ENCODE data around the gene MUS81.

Gene MUS81

DNA sequence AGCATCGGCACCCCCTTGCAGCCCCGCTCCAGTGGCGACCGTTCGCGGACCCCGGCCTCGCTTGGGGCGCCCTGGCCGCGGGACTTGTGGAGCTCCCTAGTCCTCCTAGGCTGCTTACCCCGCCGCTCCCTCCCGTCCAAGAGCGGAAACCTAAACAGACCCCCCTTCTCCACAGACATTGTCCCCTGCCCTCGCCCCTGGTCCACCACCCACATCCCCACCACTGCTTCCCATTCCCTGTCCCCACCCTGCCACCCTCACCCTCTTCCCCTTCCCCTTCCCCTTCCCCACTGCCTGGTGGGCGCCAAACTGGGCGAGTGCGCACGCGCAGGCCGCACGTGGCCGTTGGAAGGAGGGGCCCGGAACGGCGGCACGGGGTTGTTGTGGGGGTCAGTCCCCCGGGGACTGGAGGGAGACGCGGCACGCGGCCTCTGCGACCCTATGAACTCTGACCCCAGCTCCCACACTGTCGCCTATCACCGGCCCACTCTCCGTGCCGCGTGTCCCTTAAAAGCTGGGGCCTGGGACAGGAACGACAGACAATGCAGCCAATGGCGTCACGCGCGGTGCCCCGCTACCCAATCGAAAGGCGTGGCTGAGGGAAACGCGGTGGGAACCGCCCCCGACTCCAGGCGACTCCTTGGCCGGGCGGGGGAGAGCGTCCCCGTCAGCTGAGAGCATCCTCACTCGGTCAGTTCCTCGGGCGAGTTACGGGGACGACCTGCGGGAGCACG, 26.8 kb upstream of the MUS81 start, which contains the start of gene SNX32:
Gene SNX32, plus strand, starts transcription at position 667 of the 734 bp plus-strand sequence. CDS start 103 bp downstream, outside the sequence.
- TF ChIP-seq GATA2 (IDR thresholded peaks at IDR 0.05; ENCODE audit: low read depth, low read length) (no peak), GATA3 (IDR thresholded peaks at IDR 0.05; ENCODE audit: low read depth, low read length) (no peak)

DNA sequence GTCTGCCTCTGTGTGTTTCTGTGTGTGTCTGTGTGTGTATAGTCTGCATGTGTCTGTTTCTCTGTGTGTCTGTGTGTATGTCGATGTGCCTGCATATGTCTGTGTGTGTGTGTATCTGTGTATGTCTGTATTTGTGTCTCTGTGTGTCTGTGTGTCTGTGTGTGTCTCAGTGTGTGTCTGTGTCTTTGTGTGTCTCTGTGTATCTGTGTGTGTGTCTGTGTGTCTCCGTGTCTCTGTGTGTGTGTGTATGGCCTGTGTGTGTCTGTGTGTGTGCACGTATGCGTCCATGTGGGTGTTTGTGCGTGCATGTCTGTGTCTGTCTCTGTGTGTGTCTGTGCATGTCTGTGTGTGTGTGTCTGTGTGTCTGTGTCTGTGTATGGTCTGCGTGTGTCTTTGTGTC, 26.0 kb upstream of the MUS81 start:
- TF ChIP-seq GATA2 (IDR thresholded peaks at IDR 0.05; ENCODE audit: low read depth, low read length) (no peak), GATA3 (IDR thresholded peaks at IDR 0.05; ENCODE audit: low read depth, low read length) (no peak)

DNA sequence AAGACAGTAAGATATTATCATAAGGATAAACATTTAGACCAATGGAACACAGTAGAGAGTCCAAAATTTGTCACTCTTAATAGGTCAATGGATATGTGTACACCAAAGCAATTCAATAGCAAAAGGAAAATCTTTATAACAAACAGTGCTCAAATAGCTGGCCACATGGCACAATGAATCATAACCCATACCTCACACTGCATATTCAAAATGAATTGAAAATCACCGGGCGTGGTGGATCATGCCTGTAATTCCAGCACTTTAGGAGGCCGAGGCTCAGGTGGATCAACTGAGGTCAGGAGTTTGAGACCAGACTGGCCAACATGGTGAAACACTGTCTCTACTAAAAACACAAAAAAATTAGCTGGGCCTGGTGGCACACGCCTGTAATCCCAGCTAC, 18.1 kb upstream of the MUS81 start:
- TF ChIP-seq GATA3 (IDR thresholded peaks at IDR 0.05; ENCODE audit: low read depth, low read length) = no peak
- TF ChIP-seq GATA2 (IDR thresholded peaks at IDR 0.05; ENCODE audit: low read depth, low read length) = no peak

DNA sequence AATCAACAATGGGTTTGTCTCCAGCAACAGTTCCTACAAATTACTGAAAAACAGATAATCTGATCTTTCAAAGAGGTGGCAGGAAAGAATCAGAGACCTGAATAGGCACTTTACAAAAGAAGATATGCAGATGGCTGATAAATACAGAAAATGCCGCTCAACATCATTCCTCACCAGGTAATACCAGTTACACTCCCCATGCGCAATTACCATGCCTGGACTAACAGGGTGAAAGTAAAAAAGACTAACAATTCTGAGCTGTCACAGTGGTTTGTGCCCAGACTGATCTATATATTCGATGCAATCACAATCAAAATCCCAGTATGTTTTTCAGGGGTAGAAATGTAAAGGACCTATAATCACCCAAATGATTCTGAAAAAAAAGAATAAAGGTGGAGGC, 16.4 kb upstream of the MUS81 start:
- TF ChIP-seq GATA3 (IDR thresholded peaks at IDR 0.05; ENCODE audit: low read depth, low read length) = no peak
- TF ChIP-seq GATA2 (IDR thresholded peaks at IDR 0.05; ENCODE audit: low read depth, low read length) = no peak

DNA sequence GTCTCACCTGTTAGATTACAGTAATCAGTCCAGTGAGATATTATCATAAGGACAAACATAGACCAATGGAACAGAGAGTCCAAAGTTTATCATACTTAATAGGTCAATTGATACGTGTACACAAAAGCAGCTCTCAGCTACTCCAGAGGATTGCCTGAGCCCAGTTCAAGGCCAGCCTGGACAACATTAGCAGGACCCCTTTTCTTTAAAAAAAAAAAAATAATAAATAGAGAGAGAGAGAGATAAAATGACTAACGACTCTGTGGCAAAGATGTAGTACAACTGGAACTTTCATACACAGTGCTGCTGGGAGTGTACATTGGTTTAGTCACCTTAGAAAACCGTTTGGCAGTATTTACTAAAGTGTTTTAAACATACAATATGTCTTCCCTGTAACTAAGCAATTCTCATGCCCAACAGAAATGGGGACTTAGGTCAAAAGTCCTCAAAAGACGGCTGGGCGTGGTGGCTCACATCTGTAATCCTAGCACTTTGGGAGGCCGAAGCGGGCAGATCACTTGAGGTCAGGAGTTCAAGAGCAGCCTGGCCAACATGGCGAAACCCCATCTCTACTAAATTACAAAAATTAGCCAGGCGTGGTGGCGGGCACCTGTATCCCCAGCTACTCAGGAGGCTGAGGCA, 15.9 kb upstream of the MUS81 start:
- TF ChIP-seq GATA3 (IDR thresholded peaks at IDR 0.05; ENCODE audit: low read depth, low read length) (no peak), GATA2 (IDR thresholded peaks at IDR 0.05; ENCODE audit: low read depth, low read length) (no peak)

DNA sequence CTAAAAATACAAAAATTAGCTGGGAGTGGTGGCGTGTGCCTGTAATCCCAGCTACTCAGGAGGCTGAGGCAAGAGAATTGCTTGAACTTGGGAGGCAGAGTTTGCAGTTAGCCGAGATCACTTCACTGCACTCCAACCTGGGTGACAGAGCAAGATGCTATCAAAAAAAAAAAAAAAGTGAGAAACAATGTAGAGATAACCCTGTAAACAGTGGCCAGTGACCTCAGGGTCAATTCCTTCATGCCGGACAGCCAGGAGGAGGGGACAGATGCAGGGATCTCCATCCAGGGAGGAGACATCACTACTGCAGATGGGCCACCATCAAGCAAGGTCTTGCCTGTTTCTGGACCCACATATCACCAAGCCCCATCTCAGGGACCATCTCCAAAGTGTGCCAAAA, 12.5 kb upstream of the MUS81 start:
- TF ChIP-seq GATA3 (IDR thresholded peaks at IDR 0.05; ENCODE audit: low read depth, low read length) (no peak), GATA2 (IDR thresholded peaks at IDR 0.05; ENCODE audit: low read depth, low read length) (no peak)

DNA sequence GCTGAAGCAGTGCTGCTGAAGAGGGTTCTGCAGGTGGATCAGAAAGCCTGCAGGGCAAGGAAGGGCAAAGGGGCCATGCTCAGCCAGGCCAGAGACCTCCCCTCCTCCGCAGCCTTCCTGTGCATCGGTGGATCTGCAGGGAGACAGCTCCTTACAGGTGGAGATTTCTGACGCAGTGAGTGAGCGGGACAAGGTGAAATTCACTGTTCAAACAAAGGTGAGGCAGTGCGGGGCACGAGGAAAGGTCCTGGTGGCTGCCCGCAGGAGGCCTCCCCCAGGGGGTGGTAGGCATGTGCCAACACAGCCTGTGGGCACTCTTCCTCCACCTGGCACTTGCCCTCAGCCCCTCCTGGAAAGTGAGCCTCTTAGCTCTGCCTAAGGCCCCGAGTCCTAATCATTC, 10.9 kb upstream of the MUS81 start:
- TF ChIP-seq GATA2 (IDR thresholded peaks at IDR 0.05; ENCODE audit: low read depth, low read length) (no peak), GATA3 (IDR thresholded peaks at IDR 0.05; ENCODE audit: low read depth, low read length) (no peak)

DNA sequence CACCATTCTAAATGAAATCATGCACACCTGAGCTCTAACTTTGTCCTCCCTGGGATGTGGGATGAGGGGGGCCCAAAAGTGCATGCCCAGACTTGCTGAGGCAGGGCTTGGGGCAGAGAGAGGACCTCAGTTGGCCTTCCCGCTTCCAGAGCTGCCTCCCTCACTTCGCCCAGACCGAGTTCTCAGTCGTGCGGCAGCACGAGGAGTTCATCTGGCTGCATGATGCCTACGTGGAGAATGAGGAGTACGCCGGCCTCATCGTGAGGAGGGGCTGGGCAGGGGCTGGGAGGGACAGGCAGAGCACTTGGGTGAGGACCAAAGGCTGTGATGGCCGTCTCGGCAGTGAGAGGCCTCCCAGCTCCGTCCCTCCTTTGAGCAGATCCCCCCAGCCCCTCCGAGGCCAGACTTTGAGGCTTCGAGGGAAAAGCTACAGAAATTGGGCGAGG, 10.4 kb upstream of the MUS81 start:
- no peak for TF ChIP-seq GATA2 (IDR thresholded peaks at IDR 0.05; ENCODE audit: low read depth, low read length)

DNA sequence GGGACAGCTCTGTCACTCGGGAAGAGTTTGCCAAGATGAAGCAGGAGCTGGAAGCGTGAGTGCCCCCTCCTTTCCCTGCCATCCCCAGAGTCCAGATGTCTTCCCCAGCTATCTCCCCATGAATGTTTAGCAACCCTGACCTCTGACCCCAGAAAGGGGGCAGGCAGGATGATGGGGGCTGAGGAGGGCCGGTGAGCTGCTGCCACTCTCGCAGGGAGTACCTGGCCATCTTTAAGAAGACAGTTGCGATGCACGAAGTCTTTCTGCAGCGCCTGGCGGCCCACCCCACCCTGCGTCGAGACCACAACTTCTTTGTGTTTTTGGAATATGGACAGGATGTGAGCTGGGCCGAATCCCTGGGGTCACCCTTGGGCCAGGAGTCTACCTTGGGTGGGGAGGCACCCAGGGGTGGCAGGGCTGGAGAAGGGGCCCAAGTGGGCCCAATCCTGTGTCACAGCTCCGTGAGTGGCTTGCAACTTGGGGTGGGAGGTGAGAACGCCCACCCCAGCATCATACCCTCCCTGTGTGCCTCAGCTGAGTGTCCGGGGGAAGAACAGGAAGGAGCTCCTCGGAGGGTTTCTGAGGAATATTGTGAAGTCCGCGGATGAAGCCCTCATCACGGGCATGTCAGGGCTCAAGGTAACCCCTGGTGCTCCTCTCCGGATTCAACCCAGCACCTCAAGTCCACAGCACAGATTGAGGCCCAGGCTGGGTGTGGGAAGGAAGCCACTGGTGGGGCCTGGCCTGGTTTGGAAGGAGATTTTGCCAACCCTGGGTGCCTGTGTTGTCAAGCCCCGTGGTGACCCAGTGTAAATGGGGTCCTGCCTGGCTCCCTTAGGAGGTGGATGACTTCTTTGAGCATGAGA, 9.8 kb upstream of the MUS81 start:
- TF ChIP-seq GATA2 (IDR thresholded peaks at IDR 0.05; ENCODE audit: low read depth, low read length) (no peak), GATA3 (IDR thresholded peaks at IDR 0.05; ENCODE audit: low read depth, low read length) (no peak)

DNA sequence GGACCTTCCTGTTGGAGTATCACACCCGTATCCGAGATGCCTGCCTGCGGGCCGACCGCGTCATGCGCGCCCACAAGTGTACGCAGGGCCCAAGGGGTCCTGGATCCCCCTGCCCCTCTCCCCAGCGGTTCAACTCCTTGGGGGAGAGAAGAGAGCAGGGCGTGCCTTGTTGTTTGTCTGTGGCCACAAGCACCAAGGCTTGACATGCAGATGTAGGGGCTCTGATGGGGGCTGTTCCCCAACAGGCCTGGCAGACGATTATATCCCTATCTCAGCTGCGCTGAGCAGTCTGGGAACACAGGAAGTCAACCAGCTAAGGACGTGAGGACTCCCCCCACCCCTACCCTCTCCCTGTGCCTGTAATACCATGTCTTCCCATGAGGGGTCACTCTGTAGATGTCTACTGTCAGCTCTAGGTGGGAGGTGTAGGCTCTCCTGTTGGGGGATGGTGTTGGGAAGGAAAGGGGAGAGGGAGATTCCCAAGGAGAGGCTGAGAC, 9.1 kb upstream of the MUS81 start:
- no peak for TF ChIP-seq GATA2 (IDR thresholded peaks at IDR 0.05; ENCODE audit: low read depth, low read length)
- no peak for TF ChIP-seq GATA3 (IDR thresholded peaks at IDR 0.05; ENCODE audit: low read depth, low read length)

DNA sequence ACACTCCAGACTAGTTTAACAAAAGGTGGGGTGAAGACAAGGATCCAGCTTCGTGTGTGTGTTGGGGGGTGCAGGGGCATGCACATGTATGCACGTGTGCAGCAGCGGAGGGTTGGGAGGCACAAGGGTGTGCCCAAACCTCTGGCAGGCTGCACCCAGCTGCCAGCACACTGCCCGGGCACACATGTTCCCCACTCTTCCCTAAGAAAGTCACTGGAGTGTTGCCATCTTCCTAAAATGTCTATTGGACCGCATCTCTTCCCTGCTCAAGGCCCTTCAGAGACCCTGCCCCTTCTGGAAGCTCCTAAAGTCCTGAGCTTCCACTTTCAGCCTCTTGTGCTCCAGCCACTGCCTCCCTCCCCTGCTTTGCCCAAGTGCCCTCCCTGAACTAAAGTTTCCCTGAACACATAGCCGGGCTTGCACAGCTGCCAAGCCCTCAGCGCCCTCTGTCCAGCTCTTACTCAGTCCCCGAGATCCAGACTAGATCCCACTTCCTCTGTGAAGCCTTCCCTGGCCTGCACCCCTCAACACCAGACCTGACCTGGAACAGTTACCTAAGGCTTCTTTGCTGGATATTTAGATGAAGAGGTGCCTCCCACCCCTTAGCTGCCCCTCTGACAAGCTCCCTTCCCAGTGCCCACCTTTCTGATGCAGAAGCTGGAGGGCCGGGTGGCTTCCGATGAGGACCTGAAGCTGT, 8.3 kb upstream of the MUS81 start:
- TF ChIP-seq GATA2 (IDR thresholded peaks at IDR 0.05; ENCODE audit: low read depth, low read length) (no peak), GATA3 (IDR thresholded peaks at IDR 0.05; ENCODE audit: low read depth, low read length) (no peak)

DNA sequence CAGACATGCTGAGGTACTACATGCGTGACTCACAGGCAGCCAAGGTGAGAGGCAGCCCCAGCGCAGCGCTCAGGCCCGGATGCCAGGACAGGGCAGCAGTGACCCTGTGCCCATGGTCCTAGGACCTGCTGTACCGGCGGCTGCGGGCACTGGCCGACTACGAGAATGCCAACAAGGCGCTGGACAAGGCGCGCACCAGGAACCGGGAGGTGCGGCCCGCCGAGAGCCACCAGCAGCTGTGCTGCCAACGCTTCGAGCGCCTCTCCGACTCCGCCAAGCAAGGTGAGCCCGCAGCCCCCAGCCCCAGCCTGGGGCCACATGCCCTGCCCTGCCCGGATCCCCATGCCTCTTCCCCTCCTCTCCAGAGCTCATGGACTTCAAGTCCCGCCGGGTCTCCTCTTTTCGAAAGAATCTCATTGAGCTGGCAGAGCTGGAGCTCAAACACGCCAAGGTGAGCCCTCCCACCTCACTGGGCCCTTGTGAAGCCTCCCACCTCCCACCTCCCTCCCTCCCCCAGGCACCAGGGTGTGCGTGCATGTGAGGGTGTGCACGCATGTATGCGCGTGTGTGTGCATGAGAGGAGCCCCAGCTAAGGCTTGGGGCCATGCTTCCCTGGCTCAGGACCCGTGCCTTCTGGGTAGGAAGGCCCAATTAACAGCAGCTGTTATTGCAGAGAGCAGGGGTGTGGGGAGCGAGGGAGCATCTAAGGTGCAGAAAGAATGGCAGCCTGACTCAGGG, 7.6 kb upstream of the MUS81 start:
- TF ChIP-seq GATA2 (IDR thresholded peaks at IDR 0.05; ENCODE audit: low read depth, low read length) = no peak
- TF ChIP-seq GATA3 (IDR thresholded peaks at IDR 0.05; ENCODE audit: low read depth, low read length) = no peak

All from SH-SY5Y (cell line).